Duodenal mucosa (tissue), 2 donors: ENCODE measurements around the gene POPDC2.

Source experiments
- H3K27ac ChIP-seq: one replicate; pipeline ENCODE4 v1.7.0; 2013; ENCODE audit warnings: low read depth, low read length
- H3K27me3 ChIP-seq, 2 donors: one replicate each; pipeline ENCODE4 v1.7.0; 2013; ENCODE audit warnings: low read length in 2 of 2, control low read depth in 1 of 2; ENCODE audit not compliant: insufficient read depth in 2 of 2, control insufficient read depth in 1 of 2
- H3K36me3 ChIP-seq, 2 donors: one replicate each; pipeline ENCODE4 v1.7.0; 2013; ENCODE audit warnings: low read length in 2 of 2, control low read depth in 1 of 2; ENCODE audit not compliant: insufficient read depth in 2 of 2, control insufficient read depth in 1 of 2
- H3K4me1 ChIP-seq, 2 donors: one replicate each; pipeline ENCODE4 v1.7.0; 2013; ENCODE audit warnings: low read length in 2 of 2, control low read depth in 1 of 2; ENCODE audit not compliant: insufficient read depth in 2 of 2, control insufficient read depth in 1 of 2
- H3K4me3 ChIP-seq, 2 donors: one replicate each; pipeline ENCODE4 v1.7.0; 2013; ENCODE audit warnings: low read length in 2 of 2, low read depth in 1 of 2
- H3K9ac ChIP-seq, 2 donors: one replicate each; pipeline ENCODE4 v1.7.0; 2013; ENCODE audit warnings: low read length in 2 of 2, low read depth in 1 of 2
- H3K9me3 ChIP-seq, 2 donors: one replicate each; pipeline ENCODE4 v1.7.0; 2013; ENCODE audit warnings: low read length in 2 of 2, control low read depth in 1 of 2; ENCODE audit not compliant: control insufficient read depth in 1 of 2

The POPDC2 gene

GRCh38 chr3:119669906-119670570, 9.6 kb upstream of the POPDC2 start:
- H3K9ac ChIP-seq = no peak overlapping the region

DNA sequence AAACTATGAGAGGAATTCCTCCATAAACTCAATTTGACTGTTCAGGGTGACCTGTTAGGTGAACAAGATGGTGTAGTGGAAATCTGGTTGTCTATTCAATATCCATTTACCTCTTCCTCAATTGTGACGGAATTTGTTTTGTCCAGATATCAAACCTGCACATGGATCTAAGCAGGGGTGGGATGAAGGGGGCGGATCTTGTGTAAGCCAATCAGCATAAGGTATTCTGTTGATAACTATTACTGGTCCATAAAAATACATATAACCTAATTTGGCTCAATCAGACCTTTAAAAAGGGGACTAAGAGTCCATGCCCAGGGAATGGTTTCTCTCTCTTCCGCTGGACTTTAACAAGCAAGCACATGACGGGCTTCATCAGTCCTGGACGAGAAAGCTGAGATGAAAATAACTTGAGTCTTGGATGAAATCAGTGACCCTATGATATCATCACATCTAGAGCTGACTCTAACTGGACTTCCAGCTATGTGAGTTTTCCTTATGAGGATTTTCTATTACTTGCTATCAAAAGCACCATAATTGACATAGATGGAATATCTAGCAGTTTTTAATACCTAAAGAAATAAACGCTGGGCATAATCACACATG, 5.7 kb upstream of the POPDC2 start:
- Histone ChIP-seq H3K4me3 (no peak overlapping the region), H3K27ac (no peak overlapping the region), H3K36me3 (peaks cover 0 to 8% of the 10 kb centered on the region in 2 donors), H3K27me3 (no peaks in the 10 kb centered on the region), H3K4me1 (no peaks in the 10 kb centered on the region), H3K9ac (no peak overlapping the region), H3K9me3 (no peaks in the 10 kb centered on the region)

More at GRCh38 chr3:119669906-119670570, 9.6 kb upstream of the POPDC2 start:
- Histone ChIP-seq H3K27me3 (no peaks in the 10 kb centered on the region), H3K4me1 (peaks cover 0 to 4% of the 10 kb centered on the region in 2 donors), H3K4me3 (no peak overlapping the region), H3K36me3 (peaks cover 10 to 40% of the 10 kb centered on the region in 2 donors), H3K27ac (no peak overlapping the region), H3K9me3 (no peaks in the 10 kb centered on the region)

GRCh38 chr3:119664850-119665379, 4.5 kb upstream of the POPDC2 start:
- H3K4me1 ChIP-seq = peaks cover 3 to 4% of the 10 kb centered on the region in 2 donors
- no peak overlapping the region for H3K9ac ChIP-seq
- H3K9me3 ChIP-seq = no peaks in the 10 kb centered on the region
- no peak overlapping the region for H3K27ac ChIP-seq
- H3K27me3 ChIP-seq = no peaks in the 10 kb centered on the region
- H3K36me3 ChIP-seq = peaks cover 0 to 5% of the 10 kb centered on the region in 2 donors
- no peak overlapping the region for H3K4me3 ChIP-seq

- H3K27ac ChIP-seq = no peak overlapping the region
- H3K9me3 ChIP-seq = no peaks in the 10 kb centered on the region
- H3K36me3 ChIP-seq = peaks cover 0 to 3% of the 10 kb centered on the region in 2 donors
- H3K4me3 ChIP-seq = no peak overlapping the region
- no peaks in the 10 kb centered on the region for H3K27me3 ChIP-seq
- H3K9ac ChIP-seq = no peak overlapping the region
- peaks cover 3 to 8% of the 10 kb centered on the region in 2 donors for H3K4me1 ChIP-seq
These were observed 4.0 kb upstream of the POPDC2 start for GRCh38 chr3:119664370-119664769.

- Histone ChIP-seq H3K4me1 (peaks cover 3 to 8% of the 10 kb centered on the region in 2 donors), H3K27ac (no peak overlapping the region)
These were observed 3.5 kb upstream of the POPDC2 start for GRCh38 chr3:119663885-119664284.

GRCh38 chr3:119662604-119663373, 2.4 kb upstream of the POPDC2 start:
- H3K9ac ChIP-seq = no peak overlapping the region
- no peaks in the 10 kb centered on the region for H3K27me3 ChIP-seq
- H3K4me1 ChIP-seq = peaks cover 3 to 8% of the 10 kb centered on the region in 2 donors
- no peaks in the 10 kb centered on the region for H3K36me3 ChIP-seq
- no peak overlapping the region for H3K27ac ChIP-seq
- H3K4me3 ChIP-seq = no peak overlapping the region
- H3K9me3 ChIP-seq = no peaks in the 10 kb centered on the region

More at GRCh38 chr3:119663885-119664284, 3.5 kb upstream of the POPDC2 start:
- Histone ChIP-seq H3K9me3 (no peaks in the 10 kb centered on the region), H3K4me3 (no peak overlapping the region), H3K27me3 (no peaks in the 10 kb centered on the region), H3K36me3 (peaks cover 0 to 3% of the 10 kb centered on the region in 2 donors), H3K9ac (no peak overlapping the region)

GRCh38 chr3:119659606-119660291, 640 bp downstream of the POPDC2 start:
- H3K9ac ChIP-seq = no peak overlapping the region
- no peak overlapping the region for H3K4me3 ChIP-seq
- H3K36me3 ChIP-seq = no peaks in the 10 kb centered on the region
- no peaks in the 10 kb centered on the region for H3K9me3 ChIP-seq
- H3K27me3 ChIP-seq = no peaks in the 10 kb centered on the region
- H3K4me1 ChIP-seq = peaks cover 3 to 8% of the 10 kb centered on the region in 2 donors
- H3K27ac ChIP-seq = no peak overlapping the region

DNA sequence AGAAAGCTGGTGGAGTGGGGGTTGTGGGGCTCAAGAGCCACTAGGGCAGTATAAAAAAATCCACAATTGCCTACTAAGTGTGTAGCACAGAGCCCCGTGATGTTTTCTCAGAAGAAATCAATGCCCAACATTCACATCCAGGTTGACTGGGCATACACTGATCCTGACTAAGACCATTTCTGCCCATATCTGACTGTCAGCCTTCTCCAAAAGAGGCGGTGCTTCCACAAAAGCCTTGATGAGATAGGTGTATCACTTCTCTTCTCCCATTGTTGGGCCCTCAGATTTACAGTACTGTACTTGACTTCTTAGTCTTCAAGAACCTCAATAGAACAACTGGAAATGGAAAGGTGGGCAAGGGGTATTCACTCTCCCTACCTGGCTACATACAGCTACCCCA, 1.4 kb downstream of the POPDC2 start:
- Histone ChIP-seq H3K4me3 (no peak overlapping the region), H3K27ac (no peak overlapping the region)

GRCh38 chr3:119657887-119658702, 2.3 kb downstream of the POPDC2 start:
- H3K9ac ChIP-seq = no peak overlapping the region
- H3K27me3 ChIP-seq = no peaks in the 10 kb centered on the region
- H3K4me1 ChIP-seq = peaks cover 3 to 8% of the 10 kb centered on the region in 2 donors
- H3K36me3 ChIP-seq = no peaks in the 10 kb centered on the region
- H3K4me3 ChIP-seq = no peak overlapping the region
- H3K9me3 ChIP-seq = no peaks in the 10 kb centered on the region
- H3K27ac ChIP-seq = no peak overlapping the region

More for the DNA sequence above, 1.4 kb downstream of the POPDC2 start:
- Histone ChIP-seq H3K27me3 (no peaks in the 10 kb centered on the region), H3K9ac (no peak overlapping the region), H3K9me3 (no peaks in the 10 kb centered on the region), H3K4me1 (peaks cover 3 to 8% of the 10 kb centered on the region in 2 donors), H3K36me3 (no peaks in the 10 kb centered on the region)
